Hepatocyte (in vitro differentiated cells): Measurements from ENCODE around the gene RFX7. TPM values are rescaled to one million over a fixed set of nuclear protein-coding genes. Genes with fewer than 3 reads are reported as not detected.

ENCODE experiments used
- DNase-seq: peaks from one replicate; pipeline ENCODE4 v3.0.0-alpha.2; 2016; ENCODE audit warnings: low spot score
- H2AFZ ChIP-seq: fragments of 200-600 bp; sonication (generic); 2 replicates; pipeline ENCODE4 v1.6.0; 2016; ENCODE audit warnings: antibody characterized with exemption, mild to moderate bottlenecking
- H3K27ac ChIP-seq: fragments of 200-600 bp; sonication (generic); 2 replicates; pipeline ENCODE4 v1.5.1; 2016; ENCODE audit warnings: mild to moderate bottlenecking
- H3K27me3 ChIP-seq: fragments of 200-600 bp; sonication (generic); 2 replicates; pipeline ENCODE4 v1.6.1; 2016
- H3K36me3 ChIP-seq: fragments of 200-600 bp; sonication (generic); replicated peaks from 2 replicates; pipeline ENCODE4 v1.5.1; 2016; ENCODE audit warnings: low read depth; ENCODE audit not compliant: insufficient read depth
- H3K4me1 ChIP-seq: fragments of 200-600 bp; sonication (generic); 2 replicates; pipeline ENCODE4 v1.5.1; 2016; ENCODE audit warnings: mild to moderate bottlenecking, moderate library complexity; ENCODE audit not compliant: insufficient read depth
- H3K4me2 ChIP-seq: fragments of 200-600 bp; sonication (generic); 2 replicates; pipeline ENCODE4 v1.6.0; 2016
- H3K4me3 ChIP-seq: fragments of 200-600 bp; sonication (generic); 2 replicates; pipeline ENCODE4 v1.5.1; 2016; ENCODE audit warnings: mild to moderate bottlenecking
- H3K79me2 ChIP-seq: fragments of 200-600 bp; sonication (generic); 2 replicates; pipeline ENCODE4 v1.6.0; 2017; ENCODE audit warnings: mild to moderate bottlenecking
- H3K9me2 ChIP-seq: fragments of 200-600 bp; sonication (generic); replicated peaks from 2 replicates; pipeline ENCODE4 v1.6.0; 2017; ENCODE audit warnings: mild to moderate bottlenecking; ENCODE audit not compliant: insufficient read depth
- H3K9me3 ChIP-seq: fragments of 200-600 bp; sonication (generic); 2 replicates; pipeline ENCODE4 v1.5.1; 2016; ENCODE audit warnings: low read depth, mild to moderate bottlenecking
- H4K20me1 ChIP-seq: fragments of 200-600 bp; sonication (generic); 2 replicates; pipeline ENCODE4 v1.6.0; 2016; ENCODE audit warnings: mild to moderate bottlenecking; ENCODE audit not compliant: insufficient read depth, poor library complexity, severe bottlenecking
- EZH2 ChIP-seq: fragments of 200-600 bp; sonication (generic); IDR thresholded peaks from 2 replicates; pipeline ENCODE4 v1.6.1; 2016; ENCODE audit warnings: antibody characterized with exemption, mild to moderate bottlenecking, borderline replicate concordance
- EZH2phosphoT487 ChIP-seq: fragments of 200-600 bp; sonication (generic); IDR thresholded peaks from one replicate; pipeline ENCODE4 v1.6.1; 2018; ENCODE audit warnings: antibody characterized with exemption, mild to moderate bottlenecking, low read depth, moderate library complexity; ENCODE audit not compliant: unreplicated experiment, severe bottlenecking
- WGBS: methylation state at CpG from one replicate; pipeline ENCODE4 v1.1.6; 2016; ENCODE audit warnings: low lambda C conversion rate; ENCODE audit errors: missing lambda C conversion rate; 5-methylcytosine and 5-hydroxymethylcytosine counted together
- polyA plus RNA-seq: library from polyadenylated mRNA; unstranded; fragments of >200 nt; fragmentation: Nextera tagmentation; extraction: Ambion mirVana; gene quantifications from 2 replicates; pipeline ENCODE4 v1.2.1, GENCODE V29; 2016
- total RNA-seq: library from RNA; depleted of rRNA; stranded (reverse); fragments of >200 nt; gene quantifications from 2 replicates; pipeline ENCODE4 v1.2.3, GENCODE V29; 2014
- TF ChIP-seq, protein P1 (sequence below): fragments of 200-600 bp; sonication (generic); IDR thresholded peaks from 2 replicates; pipeline ENCODE4 v1.5.1; 2016; ENCODE audit warnings: antibody characterized with exemption, mild to moderate bottlenecking; ENCODE audit not compliant: poor library complexity

The RFX7 gene
- total and polyA plus RNA-seq, 2 experiments from 2014 or later = 4.3 to 8.3 TPM

DNA sequence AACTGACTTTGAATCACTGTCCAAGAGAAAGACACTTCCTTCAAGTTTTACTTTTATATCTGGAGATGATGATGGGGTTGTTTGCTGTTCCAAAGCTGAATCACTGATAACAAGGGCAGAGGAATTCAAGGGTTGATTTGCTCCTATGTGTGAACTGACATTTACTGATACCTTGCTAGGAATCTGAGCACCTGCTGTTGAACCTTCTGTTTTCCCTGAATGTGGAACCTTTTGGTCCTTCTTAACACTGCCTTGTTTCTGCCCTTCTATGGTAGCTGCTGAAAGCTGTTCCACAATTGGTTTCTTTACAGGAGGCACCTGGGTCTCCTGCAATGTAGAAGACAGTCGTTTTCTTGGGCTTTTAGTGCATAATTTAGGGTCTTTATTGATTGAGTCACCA, 148.3 kb downstream of the RFX7 start:
- TF ChIP-seq, protein P1, sequence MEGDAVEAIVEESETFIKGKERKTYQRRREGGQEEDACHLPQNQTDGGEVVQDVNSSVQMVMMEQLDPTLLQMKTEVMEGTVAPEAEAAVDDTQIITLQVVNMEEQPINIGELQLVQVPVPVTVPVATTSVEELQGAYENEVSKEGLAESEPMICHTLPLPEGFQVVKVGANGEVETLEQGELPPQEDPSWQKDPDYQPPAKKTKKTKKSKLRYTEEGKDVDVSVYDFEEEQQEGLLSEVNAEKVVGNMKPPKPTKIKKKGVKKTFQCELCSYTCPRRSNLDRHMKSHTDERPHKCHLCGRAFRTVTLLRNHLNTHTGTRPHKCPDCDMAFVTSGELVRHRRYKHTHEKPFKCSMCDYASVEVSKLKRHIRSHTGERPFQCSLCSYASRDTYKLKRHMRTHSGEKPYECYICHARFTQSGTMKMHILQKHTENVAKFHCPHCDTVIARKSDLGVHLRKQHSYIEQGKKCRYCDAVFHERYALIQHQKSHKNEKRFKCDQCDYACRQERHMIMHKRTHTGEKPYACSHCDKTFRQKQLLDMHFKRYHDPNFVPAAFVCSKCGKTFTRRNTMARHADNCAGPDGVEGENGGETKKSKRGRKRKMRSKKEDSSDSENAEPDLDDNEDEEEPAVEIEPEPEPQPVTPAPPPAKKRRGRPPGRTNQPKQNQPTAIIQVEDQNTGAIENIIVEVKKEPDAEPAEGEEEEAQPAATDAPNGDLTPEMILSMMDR = no peak
- TF ChIP-seq EZH2 (no peak), EZH2phosphoT487 (no peak)
- Histone ChIP-seq H3K36me3 (no peaks in the 10 kb centered on the region), H3K27ac (no peak overlapping the region), H3K4me3 (no peak overlapping the region), H2AFZ (no peak overlapping the region), H3K4me1 (no peaks in the 10 kb centered on the region), H3K27me3 (no peaks in the 10 kb centered on the region), H3K4me2 (no peak overlapping the region), H4K20me1 (no peaks in the 10 kb centered on the region), H3K9me3 (no peaks in the 10 kb centered on the region), H3K79me2 (no peaks in the 10 kb centered on the region), H3K9me2 (no peaks in the 10 kb centered on the region)
- DNase-seq = no peak
- WGBS = 73% methylated on average over 1 of the region's 1 CpG

DNA sequence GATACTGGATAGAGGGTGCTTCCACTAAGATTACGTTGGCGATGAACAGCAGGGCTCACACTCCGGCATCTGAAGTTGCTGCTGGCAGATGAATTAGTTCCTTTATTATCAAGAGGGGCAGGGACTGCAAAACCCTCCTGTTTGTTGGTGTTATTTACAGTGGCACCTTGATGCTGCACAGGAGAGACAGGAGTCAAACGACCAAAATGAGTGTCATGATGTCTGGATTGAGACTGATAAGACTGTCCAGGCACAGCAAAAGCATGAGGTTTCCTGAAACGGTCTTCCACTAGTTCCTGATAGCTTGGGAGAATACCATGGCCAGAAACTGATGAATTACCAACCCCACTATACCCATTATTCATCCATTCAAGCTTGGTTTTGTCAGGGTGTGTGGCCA, 149.5 kb downstream of the RFX7 start:
- H3K36me3 ChIP-seq = no peaks in the 10 kb centered on the region
- no peak overlapping the region for H3K4me2 ChIP-seq
- no peaks in the 10 kb centered on the region for H3K27me3 ChIP-seq
- no peaks in the 10 kb centered on the region for H3K4me1 ChIP-seq
- no peaks in the 10 kb centered on the region for H3K79me2 ChIP-seq
- TF ChIP-seq EZH2phosphoT487 (no peak), EZH2 (no peak)
- TF ChIP-seq, protein P1 = no peak
- no peak for DNase-seq
- H3K27ac ChIP-seq = no peak overlapping the region
- no peaks in the 10 kb centered on the region for H3K9me3 ChIP-seq
- no peak overlapping the region for H2AFZ ChIP-seq
- no peaks in the 10 kb centered on the region for H4K20me1 ChIP-seq
- H3K9me2 ChIP-seq = no peaks in the 10 kb centered on the region
- H3K4me3 ChIP-seq = no peak overlapping the region
- 87% methylated on average over 5 of the region's 5 CpGs for WGBS

DNA sequence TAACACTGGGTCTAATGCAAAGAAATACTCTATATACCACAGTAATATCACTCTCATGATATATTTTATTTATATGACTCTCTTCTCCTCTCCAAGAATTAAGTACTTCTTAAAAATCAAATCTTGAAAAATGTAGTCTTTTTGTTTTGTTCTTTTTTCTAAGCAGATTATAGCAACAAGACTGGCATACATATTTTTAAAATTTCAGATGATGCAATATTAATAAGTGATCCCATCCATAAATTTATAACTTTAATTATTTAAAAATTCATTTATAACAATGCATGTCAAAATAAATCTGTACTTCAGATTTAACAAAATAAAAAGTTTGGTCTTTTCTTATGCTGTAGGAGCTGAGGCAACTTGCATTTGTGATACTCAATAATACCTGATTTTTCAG, 155.3 kb downstream of the RFX7 start:
- no peak overlapping the region for H2AFZ ChIP-seq
- H3K36me3 ChIP-seq = no peaks in the 10 kb centered on the region
- H3K9me3 ChIP-seq = no peaks in the 10 kb centered on the region
- H3K79me2 ChIP-seq = no peaks in the 10 kb centered on the region
- no peak overlapping the region for H3K4me3 ChIP-seq
- H3K9me2 ChIP-seq = no peaks in the 10 kb centered on the region
- no peak overlapping the region for H3K27ac ChIP-seq
- H3K27me3 ChIP-seq = no peaks in the 10 kb centered on the region
- no peaks in the 10 kb centered on the region for H4K20me1 ChIP-seq
- no peak overlapping the region for H3K4me2 ChIP-seq
- no peak for DNase-seq
- no peaks in the 10 kb centered on the region for H3K4me1 ChIP-seq
- no peak for TF ChIP-seq EZH2
- TF ChIP-seq, protein P1 = no peak
- TF ChIP-seq EZH2phosphoT487 = no peak

DNA sequence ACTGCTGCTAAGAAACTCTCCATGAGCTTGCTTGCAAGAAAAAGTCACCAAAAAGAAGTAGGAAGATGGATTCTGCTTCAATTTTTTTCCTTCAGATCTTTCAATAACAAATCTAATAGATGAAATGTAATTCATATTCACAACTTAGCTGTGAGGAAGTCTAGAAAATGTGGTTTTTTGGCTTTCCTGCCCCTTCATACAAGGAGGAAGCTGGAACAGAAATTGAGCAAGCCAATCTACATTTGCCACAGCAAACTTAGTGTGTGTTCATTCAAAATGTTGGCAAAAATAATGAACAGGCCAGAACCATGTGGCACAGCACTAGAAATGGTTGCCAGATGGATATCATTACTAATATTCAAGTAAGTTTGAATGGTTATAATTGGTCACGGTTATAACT, 157.1 kb downstream of the RFX7 start:
- H3K4me2 ChIP-seq = no peak overlapping the region
- H3K9me2 ChIP-seq = no peaks in the 10 kb centered on the region
- no peak for TF ChIP-seq EZH2phosphoT487
- TF ChIP-seq, protein P1 = no peak
- no peak for TF ChIP-seq EZH2
- no peak overlapping the region for H3K4me3 ChIP-seq
- H4K20me1 ChIP-seq = no peaks in the 10 kb centered on the region
- no peak overlapping the region for H2AFZ ChIP-seq
- no peak overlapping the region for H3K27ac ChIP-seq
- no peaks in the 10 kb centered on the region for H3K27me3 ChIP-seq
- no peaks in the 10 kb centered on the region for H3K36me3 ChIP-seq
- no peaks in the 10 kb centered on the region for H3K79me2 ChIP-seq
- no peak for DNase-seq
- H3K4me1 ChIP-seq = no peaks in the 10 kb centered on the region
- H3K9me3 ChIP-seq = no peaks in the 10 kb centered on the region
- WGBS = 96% methylated on average over 1 of the region's 1 CpG
